ENCODE results near the gene HEATR9. TPM values are rescaled to one million over a fixed set of nuclear protein-coding genes. Genes with fewer than 3 reads are reported as not detected.

Gene HEATR9
- total RNA-seq, 2 experiments from 2014 or later: not detected

- Mint-ChIP-seq H3K4me1 (ENCODE audit: low read depth) (peaks cover 22% of the 10 kb centered on the region), H3K4me3 (no peak overlapping the region), H3K27ac (no peak overlapping the region), H3K9me3 (no peaks in the 10 kb centered on the region), H3K27me3 (ENCODE audit: low read depth) (no peaks in the 10 kb centered on the region), H3K36me3 (ENCODE audit: low read depth) (no peaks in the 10 kb centered on the region)
- CTCF ChIA-PET: interaction anchor here (0.6 kb wide), 1 partner anchor 41 kb away, joined by 3 read pairs; no protein-coding TSS in a partner anchor
- intact Hi-C loops (cut with micrococcal nuclease): no loop called here
- DNase-seq: no peak
Measured at GRCh38 chr17:35889818-35890773, 21.4 kb upstream of the HEATR9 start.

- peaks cover 22% of the 10 kb centered on the region for H3K4me1 Mint-ChIP-seq (ENCODE audit: low read depth)
- no peaks in the 10 kb centered on the region for H3K27me3 Mint-ChIP-seq (ENCODE audit: low read depth)
- peak; percentile 11 for DNase-seq
- H3K36me3 Mint-ChIP-seq (ENCODE audit: low read depth): no peaks in the 10 kb centered on the region
- no peak overlapping the region for H3K27ac Mint-ChIP-seq
- CTCF ChIA-PET: no interaction called here
- no peak overlapping the region for H3K4me3 Mint-ChIP-seq
- no peaks in the 10 kb centered on the region for H3K9me3 Mint-ChIP-seq
- intact Hi-C loops (cut with micrococcal nuclease): no loop called here
Measured at GRCh38 chr17:35889241-35889640, 20.6 kb upstream of the HEATR9 start.

GRCh38 chr17:35879773-35880654, 11.3 kb upstream of the HEATR9 start, which contains the start of gene CCL5:
CCL5 (minus strand) TSS chr17:35880360.
- Mint-ChIP-seq H3K4me1 (ENCODE audit: low read depth) (peaks cover 17% of the 10 kb centered on the region), H3K4me3 (no peak within 1 kb of the TSS), H3K27ac (peak within 1 kb of the TSS; percentile 46), H3K9me3 (no peaks in the 10 kb centered on the region), H3K27me3 (ENCODE audit: low read depth) (no peaks in the 10 kb centered on the region), H3K36me3 (ENCODE audit: low read depth) (no peaks in the 10 kb centered on the region)
- intact Hi-C loops (cut with micrococcal nuclease): loop anchor here (10.0 kb wide), 1 partner anchor 55 kb away; the partner anchor contains the start of gene RDM1
- CTCF ChIA-PET: interaction anchor here (1.0 kb wide), 2 partner anchors 30 to 31 kb away, joined by 3 read pairs; no protein-coding TSS in a partner anchor
- DNase-seq: peak; percentile 37

- Mint-ChIP-seq H3K4me1 (ENCODE audit: low read depth) (peaks cover 17% of the 10 kb centered on the region), H3K36me3 (ENCODE audit: low read depth) (no peaks in the 10 kb centered on the region), H3K9me3 (no peaks in the 10 kb centered on the region), H3K27ac (no peak overlapping the region), H3K4me3 (no peak overlapping the region), H3K27me3 (ENCODE audit: low read depth) (no peaks in the 10 kb centered on the region)
- intact Hi-C loops (cut with micrococcal nuclease): loop anchor here (10.0 kb wide), 1 partner anchor 56 kb away; the partner anchor contains the start of gene RDM1
- CTCF ChIA-PET: interaction anchor here (0.7 to 1.1 kb wide), 2 partner anchors 13 to 30 kb away, joined by 4 read pairs; no protein-coding TSS in a partner anchor
- no peak for DNase-seq
Measured at GRCh38 chr17:35878361-35878760, 9.7 kb upstream of the HEATR9 start.

DNA sequence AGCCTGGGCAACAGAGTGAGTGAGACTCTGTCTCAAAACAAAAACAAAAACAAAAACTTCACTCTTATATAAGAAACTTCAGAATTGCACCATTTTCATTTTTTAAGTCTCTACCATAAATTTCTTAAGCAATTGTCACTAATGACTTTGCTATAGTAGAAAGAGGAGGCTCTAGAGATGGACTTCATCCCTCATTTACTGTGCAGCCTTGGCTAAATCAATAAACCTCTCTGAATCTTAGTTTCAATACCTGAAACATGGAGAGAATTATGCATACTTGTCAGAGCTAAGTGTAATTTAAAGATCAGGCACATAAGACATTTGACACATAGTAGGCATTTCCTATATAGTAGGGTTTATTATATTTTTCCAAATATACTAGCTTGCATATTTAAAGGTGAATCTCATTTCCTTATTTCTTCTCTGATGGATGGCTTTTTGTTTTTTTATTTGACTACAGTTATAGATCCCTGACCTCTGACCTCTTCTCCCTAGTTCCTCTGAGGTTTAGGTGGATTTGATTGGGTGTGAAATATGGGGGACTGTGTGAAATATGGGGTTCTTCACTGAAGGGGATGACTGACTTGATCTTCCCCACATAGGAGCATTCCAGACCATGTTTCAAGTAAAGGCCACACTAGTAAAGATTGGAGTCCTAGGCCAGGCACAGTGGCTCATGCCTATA, 8.8 kb upstream of the HEATR9 start:
- H3K4me1 Mint-ChIP-seq (ENCODE audit: low read depth): peaks cover 17% of the 10 kb centered on the region
- intact Hi-C loops (cut with micrococcal nuclease): loop anchor here (10.0 kb wide), 1 partner anchor 57 kb away; the partner anchor contains the start of gene RDM1
- no peaks in the 10 kb centered on the region for H3K27me3 Mint-ChIP-seq (ENCODE audit: low read depth)
- no peaks in the 10 kb centered on the region for H3K36me3 Mint-ChIP-seq (ENCODE audit: low read depth)
- H3K4me3 Mint-ChIP-seq: no peak overlapping the region
- CTCF ChIA-PET: interaction anchor here (0.8 kb wide), 1 partner anchor 113 kb away, joined by 3 read pairs; no protein-coding TSS in a partner anchor
- no peak for DNase-seq
- H3K27ac Mint-ChIP-seq: no peak overlapping the region
- H3K9me3 Mint-ChIP-seq: no peaks in the 10 kb centered on the region

- CTCF ChIA-PET: interaction anchor here (0.5 to 1.1 kb wide), 2 partner anchors 73 to 93 kb away, joined by 3 to 4 read pairs; no protein-coding TSS in a partner anchor
- Mint-ChIP-seq H3K27me3 (ENCODE audit: low read depth) (no peaks in the 10 kb centered on the region), H3K4me3 (no peak overlapping the region), H3K27ac (no peak overlapping the region), H3K4me1 (ENCODE audit: low read depth) (peaks cover 22% of the 10 kb centered on the region), H3K9me3 (no peaks in the 10 kb centered on the region), H3K36me3 (ENCODE audit: low read depth) (no peaks in the 10 kb centered on the region)
- no peak for DNase-seq
- intact Hi-C loops (cut with micrococcal nuclease): loop anchor here (10.0 kb wide), 1 partner anchor 58 kb away; the partner anchor contains the start of gene RDM1
Measured at GRCh38 chr17:35876534-35876933, 7.8 kb upstream of the HEATR9 start.

DNA sequence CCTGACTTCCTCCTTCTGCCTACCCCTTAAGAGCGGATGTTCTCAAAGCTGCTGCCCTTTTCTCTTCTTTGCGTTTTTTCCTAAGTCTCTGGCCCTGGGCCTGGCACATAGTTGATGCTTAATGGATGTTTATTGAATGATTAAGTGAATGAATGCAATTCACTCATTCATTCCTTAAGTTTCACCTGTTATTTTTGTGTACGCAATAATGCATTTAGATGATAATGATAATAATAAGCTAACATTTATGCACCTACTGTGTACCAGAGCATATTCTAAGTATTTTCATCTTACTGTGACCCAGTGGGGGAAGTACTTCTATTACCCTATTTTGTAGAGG, 7.1 kb upstream of the HEATR9 start:
- Mint-ChIP-seq H3K4me1 (ENCODE audit: low read depth) (peaks cover 29% of the 10 kb centered on the region), H3K27me3 (ENCODE audit: low read depth) (no peaks in the 10 kb centered on the region), H3K36me3 (ENCODE audit: low read depth) (no peaks in the 10 kb centered on the region), H3K9me3 (no peaks in the 10 kb centered on the region), H3K4me3 (no peak overlapping the region), H3K27ac (peak overlapping the region; percentile 5)
- no peak for DNase-seq
- intact Hi-C loops (cut with micrococcal nuclease): loop anchor here (10.0 kb wide), 1 partner anchor 59 kb away; the partner anchor contains the start of gene RDM1
- CTCF ChIA-PET: interaction anchor here (0.6 to 1.1 kb wide), 2 partner anchors 93 to 108 kb away, joined by 3 read pairs; no protein-coding TSS in a partner anchor

DNA sequence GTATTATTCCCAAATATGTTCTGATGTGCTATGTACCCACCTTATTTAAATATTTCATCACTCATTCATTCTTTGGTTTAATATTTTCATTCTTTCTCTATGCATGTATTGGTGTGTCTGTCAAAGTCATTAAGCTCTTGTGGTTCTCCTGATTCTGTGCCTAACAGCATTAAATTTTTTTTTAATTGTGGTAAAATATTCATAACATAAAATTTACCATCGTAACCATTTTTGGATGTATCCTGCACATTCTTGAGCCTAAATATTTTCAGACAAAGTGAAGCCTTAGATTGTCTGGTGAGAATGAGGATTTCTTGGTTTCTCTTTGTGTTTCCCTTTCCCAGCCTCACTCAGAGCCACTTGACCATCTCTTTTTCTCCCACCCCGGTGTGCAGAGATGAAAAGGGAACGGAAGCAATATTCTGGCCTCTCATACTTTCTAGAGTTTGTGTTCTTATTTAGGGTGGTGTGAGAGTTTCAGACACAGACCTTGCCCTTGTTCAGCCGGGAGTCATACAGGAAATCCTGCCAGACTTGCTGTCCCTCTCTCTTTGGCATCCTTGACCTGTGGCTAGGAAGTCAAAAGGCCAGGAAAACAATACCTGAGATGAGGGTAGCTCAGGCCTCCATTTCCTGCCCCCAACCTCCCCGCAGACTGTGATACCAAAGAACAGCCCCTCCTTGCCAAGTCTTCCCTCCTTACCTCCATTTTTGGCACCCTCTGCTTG, 6.5 kb upstream of the HEATR9 start:
- Mint-ChIP-seq H3K36me3 (ENCODE audit: low read depth) (no peaks in the 10 kb centered on the region), H3K4me3 (no peak overlapping the region), H3K27ac (peak overlapping the region; percentile 5), H3K4me1 (ENCODE audit: low read depth) (peaks cover 25% of the 10 kb centered on the region), H3K9me3 (no peaks in the 10 kb centered on the region), H3K27me3 (ENCODE audit: low read depth) (no peaks in the 10 kb centered on the region)
- CTCF ChIA-PET: interaction anchor here (0.5 to 0.6 kb wide), 2 partner anchors 108 to 271 kb away, joined by 3 read pairs; no protein-coding TSS in a partner anchor
- intact Hi-C loops (cut with micrococcal nuclease): loop anchor here (10.0 kb wide), 1 partner anchor 60 kb away; the partner anchor contains the start of gene RDM1
- DNase-seq: no peak

- Mint-ChIP-seq H3K36me3 (ENCODE audit: low read depth) (no peaks in the 10 kb centered on the region), H3K27me3 (ENCODE audit: low read depth) (no peaks in the 10 kb centered on the region), H3K4me1 (ENCODE audit: low read depth) (peaks cover 18% of the 10 kb centered on the region), H3K27ac (no peak overlapping the region), H3K4me3 (no peak overlapping the region), H3K9me3 (no peaks in the 10 kb centered on the region)
- DNase-seq: no peak
- CTCF ChIA-PET: interaction anchor here (0.6 to 2.1 kb wide), 5 partner anchors 10 to 238 kb away, joined by 3 to 9 read pairs (median 4); no protein-coding TSS in a partner anchor
- intact Hi-C loops (cut with micrococcal nuclease): loop anchor here (10.0 kb wide), 1 partner anchor 62 kb away; the partner anchor contains the start of gene RDM1
Measured at GRCh38 chr17:35872196-35872980, 3.7 kb upstream of the HEATR9 start.
